ENCODE results near the gene PSMD14.

PSMD14 gene

DNA sequence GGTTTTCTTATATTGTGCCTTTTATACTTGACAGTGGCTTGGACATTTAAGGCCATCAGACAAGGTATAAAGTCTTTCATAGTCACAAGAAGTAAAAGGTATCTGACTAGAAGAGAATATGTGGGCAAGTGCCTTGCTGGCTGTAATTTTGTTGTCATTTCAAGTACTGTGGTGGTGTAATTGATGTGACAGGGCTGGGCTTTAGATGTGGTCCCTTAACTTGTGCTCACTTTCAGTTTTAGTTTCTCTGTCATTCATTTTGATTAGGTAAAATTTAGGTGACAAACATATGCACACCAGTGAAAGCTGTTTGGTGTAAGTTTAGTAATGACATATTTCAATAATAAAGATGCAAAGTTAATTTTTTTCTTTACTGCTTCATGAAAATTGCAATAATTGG, 76.6 kb downstream of the PSMD14 start:
- Histone ChIP-seq H3K36me3 (peaks cover 5% of the 10 kb centered on the region), H3K27me3 (no peaks in the 10 kb centered on the region), H3K4me3 (ENCODE audit: low read depth in 1 of 2, low read length in 1 of 2) (no peak overlapping the region), H3K27ac (no peak overlapping the region), H3K9me3 (no peaks in the 10 kb centered on the region), H3K4me1 (ENCODE audit: control insufficient read depth in 1 of 2, insufficient read depth in 1 of 2, low read depth in 1 of 2, low read length in 1 of 2) (no peaks in the 10 kb centered on the region)
- TF ChIP-seq, protein P1, sequence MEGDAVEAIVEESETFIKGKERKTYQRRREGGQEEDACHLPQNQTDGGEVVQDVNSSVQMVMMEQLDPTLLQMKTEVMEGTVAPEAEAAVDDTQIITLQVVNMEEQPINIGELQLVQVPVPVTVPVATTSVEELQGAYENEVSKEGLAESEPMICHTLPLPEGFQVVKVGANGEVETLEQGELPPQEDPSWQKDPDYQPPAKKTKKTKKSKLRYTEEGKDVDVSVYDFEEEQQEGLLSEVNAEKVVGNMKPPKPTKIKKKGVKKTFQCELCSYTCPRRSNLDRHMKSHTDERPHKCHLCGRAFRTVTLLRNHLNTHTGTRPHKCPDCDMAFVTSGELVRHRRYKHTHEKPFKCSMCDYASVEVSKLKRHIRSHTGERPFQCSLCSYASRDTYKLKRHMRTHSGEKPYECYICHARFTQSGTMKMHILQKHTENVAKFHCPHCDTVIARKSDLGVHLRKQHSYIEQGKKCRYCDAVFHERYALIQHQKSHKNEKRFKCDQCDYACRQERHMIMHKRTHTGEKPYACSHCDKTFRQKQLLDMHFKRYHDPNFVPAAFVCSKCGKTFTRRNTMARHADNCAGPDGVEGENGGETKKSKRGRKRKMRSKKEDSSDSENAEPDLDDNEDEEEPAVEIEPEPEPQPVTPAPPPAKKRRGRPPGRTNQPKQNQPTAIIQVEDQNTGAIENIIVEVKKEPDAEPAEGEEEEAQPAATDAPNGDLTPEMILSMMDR (IDR thresholded peaks at IDR 0.05): no peak

DNA sequence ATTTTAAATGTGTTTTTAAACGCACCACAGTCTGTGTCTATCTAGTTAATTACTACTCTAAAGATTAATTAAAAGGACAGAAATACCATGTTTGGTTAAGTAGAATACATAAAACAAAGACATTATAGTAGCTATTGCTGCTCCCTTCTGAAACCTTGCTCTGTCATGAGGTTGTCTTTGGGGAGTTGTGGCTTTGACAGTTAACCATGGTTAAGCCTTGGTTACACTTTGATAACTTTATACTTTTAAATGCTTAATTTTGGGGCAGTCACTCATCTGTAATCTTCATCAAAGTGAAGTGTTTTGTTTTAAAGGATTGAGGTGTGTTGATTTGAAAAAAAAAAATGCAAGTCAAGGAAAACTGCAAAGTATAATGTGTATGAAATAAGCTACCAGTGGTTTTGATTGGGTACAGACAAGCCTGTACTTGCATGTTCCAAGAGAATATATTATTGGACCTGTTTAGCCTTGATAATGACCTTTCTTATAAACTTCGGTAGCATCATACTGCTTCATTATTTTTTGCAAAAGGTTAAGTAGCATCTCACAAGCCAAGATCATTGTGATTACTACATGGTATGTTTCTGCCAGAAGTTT, 78.1 kb downstream of the PSMD14 start:
- H3K4me3 ChIP-seq (ENCODE audit: low read depth in 1 of 2, low read length in 1 of 2): no peak overlapping the region
- peaks cover 5% of the 10 kb centered on the region for H3K36me3 ChIP-seq
- no peaks in the 10 kb centered on the region for H3K9me3 ChIP-seq
- TF ChIP-seq, protein P1 (IDR thresholded peaks at IDR 0.05): no peak
- no peak overlapping the region for H3K27ac ChIP-seq
- no peaks in the 10 kb centered on the region for H3K4me1 ChIP-seq (ENCODE audit: control insufficient read depth in 1 of 2, insufficient read depth in 1 of 2, low read depth in 1 of 2, low read length in 1 of 2)
- no peaks in the 10 kb centered on the region for H3K27me3 ChIP-seq

DNA sequence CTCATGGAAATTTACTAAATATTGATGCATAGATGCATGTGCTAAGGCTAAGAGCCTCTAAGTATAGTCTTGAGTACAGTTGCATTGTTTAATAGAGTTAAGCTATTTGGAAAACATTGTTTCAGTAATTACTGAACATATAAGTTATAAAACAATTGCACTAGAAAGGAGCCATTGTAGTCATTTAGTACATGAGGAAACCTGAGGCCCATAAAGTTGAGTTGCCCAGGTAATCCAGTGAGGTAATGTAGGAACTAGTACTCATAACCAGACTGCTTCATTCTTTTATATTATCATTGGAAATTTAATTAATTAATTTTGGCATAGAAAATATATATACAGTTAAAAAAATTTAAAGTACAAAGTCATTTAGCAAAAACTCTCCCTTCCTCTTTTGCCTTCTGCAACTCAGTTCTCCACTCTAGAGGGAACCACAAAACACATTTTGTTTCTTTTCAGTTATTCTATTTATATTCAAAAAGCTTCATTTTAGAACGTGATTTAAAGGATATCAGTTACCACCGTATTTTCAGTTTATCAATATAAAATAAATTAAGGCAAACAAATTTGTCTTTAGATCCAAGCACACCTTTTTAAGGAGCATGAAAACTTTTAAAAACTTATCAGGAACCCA, 80.0 kb downstream of the PSMD14 start:
- Histone ChIP-seq H3K27ac (no peak overlapping the region), H3K4me3 (ENCODE audit: low read depth in 1 of 2, low read length in 1 of 2) (no peak overlapping the region), H3K4me1 (ENCODE audit: control insufficient read depth in 1 of 2, insufficient read depth in 1 of 2, low read depth in 1 of 2, low read length in 1 of 2) (no peaks in the 10 kb centered on the region), H3K36me3 (peaks cover 9% of the 10 kb centered on the region), H3K9me3 (no peaks in the 10 kb centered on the region), H3K27me3 (no peaks in the 10 kb centered on the region)
- TF ChIP-seq, protein P1 (IDR thresholded peaks at IDR 0.05): no peak

- H3K27me3 ChIP-seq: no peaks in the 10 kb centered on the region
- H3K4me3 ChIP-seq (ENCODE audit: low read depth in 1 of 2, low read length in 1 of 2): no peak overlapping the region
- H3K36me3 ChIP-seq: peaks cover 22% of the 10 kb centered on the region
- H3K27ac ChIP-seq: no peak overlapping the region
- no peaks in the 10 kb centered on the region for H3K4me1 ChIP-seq (ENCODE audit: control insufficient read depth in 1 of 2, insufficient read depth in 1 of 2, low read depth in 1 of 2, low read length in 1 of 2)
- no peaks in the 10 kb centered on the region for H3K9me3 ChIP-seq
- TF ChIP-seq, protein P1 (IDR thresholded peaks at IDR 0.05): no peak
These were observed 83.7 kb downstream of the PSMD14 start for GRCh38 chr2:161391737-161392506.

DNA sequence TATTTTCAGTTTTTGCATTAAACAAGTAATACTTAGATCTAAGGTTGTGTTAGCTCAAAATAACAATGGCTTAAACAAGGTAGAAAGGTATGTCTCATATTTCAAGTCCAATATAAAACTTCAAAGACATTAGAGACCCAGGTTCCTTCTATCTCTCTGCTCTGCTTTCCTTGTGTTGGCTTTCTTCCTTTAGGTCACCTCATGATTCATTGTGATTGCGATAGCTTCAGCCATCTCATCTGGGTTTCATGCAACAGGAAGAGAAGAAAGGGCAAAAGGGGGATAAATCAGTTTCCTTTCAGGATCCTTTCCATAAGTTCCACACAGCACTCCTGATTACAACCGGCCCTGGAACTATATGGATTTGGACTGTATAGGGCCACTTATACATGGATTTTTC, 91.9 kb downstream of the PSMD14 start:
- Histone ChIP-seq H3K4me3 (ENCODE audit: low read depth in 1 of 2, low read length in 1 of 2) (no peak overlapping the region), H3K9me3 (no peaks in the 10 kb centered on the region), H3K27ac (no peak overlapping the region), H3K27me3 (no peaks in the 10 kb centered on the region), H3K4me1 (ENCODE audit: control insufficient read depth in 1 of 2, insufficient read depth in 1 of 2, low read depth in 1 of 2, low read length in 1 of 2) (no peaks in the 10 kb centered on the region), H3K36me3 (peaks cover 18% of the 10 kb centered on the region)
- TF ChIP-seq, protein P1 (IDR thresholded peaks at IDR 0.05): no peak
